GOT3 (cell line): ENCODE data around the gene GSAP.

ENCODE experiments used
- DNase-seq: peaks from one replicate; lab custom pipeline; 2025; ENCODE audit warnings: mixed read lengths; lab: John Stamatoyannopoulos, UW

The GSAP gene

GRCh38 chr7:77407906-77408305 lies 8.2 kb downstream of the GSAP start:
- DNase-seq: no peak

- no peak for DNase-seq
These were observed 9.7 kb downstream of the GSAP start for GRCh38 chr7:77406421-77406820.

- DNase-seq: no peak
These were observed 11.5 kb downstream of the GSAP start for GRCh38 chr7:77404641-77405040.

GRCh38 chr7:77403957-77404356 lies 12.2 kb downstream of the GSAP start:
- no peak for DNase-seq

GRCh38 chr7:77402818-77403217 lies 13.3 kb downstream of the GSAP start:
- no peak for DNase-seq

GRCh38 chr7:77401002-77401401 lies 15.1 kb downstream of the GSAP start:
- no peak for DNase-seq

- DNase-seq: no peak
These were observed 16.3 kb downstream of the GSAP start for GRCh38 chr7:77399816-77400215.

- no peak for DNase-seq
These were observed 19.1 kb downstream of the GSAP start for GRCh38 chr7:77396894-77397547.

GRCh38 chr7:77395626-77396025 lies 20.5 kb downstream of the GSAP start:
- DNase-seq: no peak

GRCh38 chr7:77393954-77394353 lies 22.2 kb downstream of the GSAP start:
- DNase-seq: no peak

GRCh38 chr7:77393261-77393660 lies 22.9 kb downstream of the GSAP start:
- no peak for DNase-seq

GRCh38 chr7:77391230-77391629 lies 24.9 kb downstream of the GSAP start:
- DNase-seq: no peak

- no peak for DNase-seq
These were observed 28.0 kb downstream of the GSAP start for GRCh38 chr7:77388055-77388641.

- DNase-seq: no peak
These were observed 29.9 kb downstream of the GSAP start for GRCh38 chr7:77386165-77386822.

GRCh38 chr7:77383333-77383740 lies 32.8 kb downstream of the GSAP start:
- no peak for DNase-seq

- no peak for DNase-seq
These were observed 33.6 kb downstream of the GSAP start for GRCh38 chr7:77382532-77382931.

GRCh38 chr7:77378584-77378983 lies 37.6 kb downstream of the GSAP start:
- DNase-seq: no peak

GRCh38 chr7:77370606-77371005 lies 45.5 kb downstream of the GSAP start:
- no peak for DNase-seq

- no peak for DNase-seq
These were observed 47.2 kb downstream of the GSAP start for GRCh38 chr7:77368974-77369373.

GRCh38 chr7:77367976-77368375 lies 48.2 kb downstream of the GSAP start:
- no peak for DNase-seq

- DNase-seq: no peak
These were observed 53.2 kb downstream of the GSAP start for GRCh38 chr7:77362905-77363304.

- no peak for DNase-seq
These were observed 55.2 kb downstream of the GSAP start for GRCh38 chr7:77360969-77361368.

GRCh38 chr7:77360104-77360503 lies 56.0 kb downstream of the GSAP start:
- DNase-seq: no peak

GRCh38 chr7:77359599-77359998 lies 56.5 kb downstream of the GSAP start:
- no peak for DNase-seq
